ENCODE data around the gene NAA80.

The NAA80 gene

DNA sequence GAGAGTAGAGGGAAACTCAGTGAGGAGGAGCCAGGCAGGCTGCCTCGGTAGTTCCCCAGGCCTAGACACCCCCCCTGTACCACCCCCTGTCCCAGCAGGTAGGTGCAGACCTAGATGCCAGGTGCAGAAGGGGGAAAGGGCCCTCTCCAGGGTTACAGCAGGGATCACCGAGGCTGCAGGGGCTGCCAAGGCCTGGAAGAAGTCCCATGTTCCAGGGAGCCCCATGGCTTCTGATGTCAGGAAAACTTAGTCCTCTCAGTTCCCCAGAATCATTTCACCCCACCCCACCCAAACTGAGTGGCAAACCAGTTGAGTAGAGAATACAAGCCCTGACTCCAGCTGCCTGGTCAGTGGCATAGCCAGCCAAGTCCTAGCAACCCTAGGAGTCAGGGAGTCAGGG is 37.7 kb downstream of the NAA80 start:
- TF ChIP-seq FOXM1 (IDR thresholded peaks at IDR 0.05; ENCODE audit: borderline replicate concordance, low read depth) (no peak), TAF1 (IDR thresholded peaks at IDR 0.05; ENCODE audit: low read depth) (no peak), YY1 (IDR thresholded peaks at IDR 0.05; ENCODE audit: low read depth) (no peak), CREB1 (IDR thresholded peaks at IDR 0.05; ENCODE audit: low read depth) (no peak), EP300 (IDR thresholded peaks at IDR 0.05; ENCODE audit: borderline replicate concordance) (no peak), EGR1 (IDR thresholded peaks at IDR 0.05) (no peak), RAD21 (IDR thresholded peaks at IDR 0.05; ENCODE audit: low read depth) (no peak), TCF12 (IDR thresholded peaks at IDR 0.05; ENCODE audit: low read depth) (no peak), NFIC (IDR thresholded peaks at IDR 0.05) (no peak), TEAD4 (IDR thresholded peaks at IDR 0.05) (no peak), ZBTB7A (IDR thresholded peaks at IDR 0.05; ENCODE audit: low read depth) (no peak), CEBPB (IDR thresholded peaks at IDR 0.05) (no peak)
- TF ChIP-seq, protein P1, sequence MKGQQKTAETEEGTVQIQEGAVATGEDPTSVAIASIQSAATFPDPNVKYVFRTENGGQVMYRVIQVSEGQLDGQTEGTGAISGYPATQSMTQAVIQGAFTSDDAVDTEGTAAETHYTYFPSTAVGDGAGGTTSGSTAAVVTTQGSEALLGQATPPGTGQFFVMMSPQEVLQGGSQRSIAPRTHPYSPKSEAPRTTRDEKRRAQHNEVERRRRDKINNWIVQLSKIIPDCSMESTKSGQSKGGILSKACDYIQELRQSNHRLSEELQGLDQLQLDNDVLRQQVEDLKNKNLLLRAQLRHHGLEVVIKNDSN (IDR thresholded peaks at IDR 0.05) = no peak
- TF ChIP-seq, protein P2, sequence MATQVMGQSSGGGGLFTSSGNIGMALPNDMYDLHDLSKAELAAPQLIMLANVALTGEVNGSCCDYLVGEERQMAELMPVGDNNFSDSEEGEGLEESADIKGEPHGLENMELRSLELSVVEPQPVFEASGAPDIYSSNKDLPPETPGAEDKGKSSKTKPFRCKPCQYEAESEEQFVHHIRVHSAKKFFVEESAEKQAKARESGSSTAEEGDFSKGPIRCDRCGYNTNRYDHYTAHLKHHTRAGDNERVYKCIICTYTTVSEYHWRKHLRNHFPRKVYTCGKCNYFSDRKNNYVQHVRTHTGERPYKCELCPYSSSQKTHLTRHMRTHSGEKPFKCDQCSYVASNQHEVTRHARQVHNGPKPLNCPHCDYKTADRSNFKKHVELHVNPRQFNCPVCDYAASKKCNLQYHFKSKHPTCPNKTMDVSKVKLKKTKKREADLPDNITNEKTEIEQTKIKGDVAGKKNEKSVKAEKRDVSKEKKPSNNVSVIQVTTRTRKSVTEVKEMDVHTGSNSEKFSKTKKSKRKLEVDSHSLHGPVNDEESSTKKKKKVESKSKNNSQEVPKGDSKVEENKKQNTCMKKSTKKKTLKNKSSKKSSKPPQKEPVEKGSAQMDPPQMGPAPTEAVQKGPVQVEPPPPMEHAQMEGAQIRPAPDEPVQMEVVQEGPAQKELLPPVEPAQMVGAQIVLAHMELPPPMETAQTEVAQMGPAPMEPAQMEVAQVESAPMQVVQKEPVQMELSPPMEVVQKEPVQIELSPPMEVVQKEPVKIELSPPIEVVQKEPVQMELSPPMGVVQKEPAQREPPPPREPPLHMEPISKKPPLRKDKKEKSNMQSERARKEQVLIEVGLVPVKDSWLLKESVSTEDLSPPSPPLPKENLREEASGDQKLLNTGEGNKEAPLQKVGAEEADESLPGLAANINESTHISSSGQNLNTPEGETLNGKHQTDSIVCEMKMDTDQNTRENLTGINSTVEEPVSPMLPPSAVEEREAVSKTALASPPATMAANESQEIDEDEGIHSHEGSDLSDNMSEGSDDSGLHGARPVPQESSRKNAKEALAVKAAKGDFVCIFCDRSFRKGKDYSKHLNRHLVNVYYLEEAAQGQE (IDR thresholded peaks at IDR 0.05; ENCODE audit: low read depth) = no peak
- TF ChIP-seq, protein P3, sequence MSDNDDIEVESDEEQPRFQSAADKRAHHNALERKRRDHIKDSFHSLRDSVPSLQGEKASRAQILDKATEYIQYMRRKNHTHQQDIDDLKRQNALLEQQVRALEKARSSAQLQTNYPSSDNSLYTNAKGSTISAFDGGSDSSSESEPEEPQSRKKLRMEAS (IDR thresholded peaks at IDR 0.05) = no peak

DNA sequence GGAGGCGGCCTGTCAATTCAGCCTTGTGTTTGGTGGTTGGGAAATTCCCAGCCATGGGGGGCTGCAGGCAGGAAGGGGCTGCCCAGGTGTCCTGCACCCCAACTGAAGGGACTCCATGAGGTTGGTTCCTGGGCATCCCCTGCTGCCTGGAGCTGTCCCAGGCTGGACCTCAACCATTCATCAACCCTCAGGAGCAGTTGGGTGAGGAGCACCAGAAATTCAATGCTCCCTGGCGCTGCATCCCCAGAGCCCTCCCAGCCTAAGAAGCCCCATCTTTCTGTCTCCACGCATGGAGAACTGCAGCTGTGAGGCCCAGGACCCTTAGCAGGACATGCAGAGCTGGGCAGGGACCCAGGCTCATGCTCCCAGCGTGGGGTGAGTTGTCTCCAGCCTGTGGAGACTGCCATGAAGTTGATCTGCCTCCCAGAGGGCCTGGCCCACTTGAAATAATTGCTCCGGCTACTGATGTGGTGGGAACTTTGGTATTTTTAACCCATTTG is 38.2 kb downstream of the NAA80 start:
- no peak for TF ChIP-seq YY1 (IDR thresholded peaks at IDR 0.05; ENCODE audit: low read depth)
- TF ChIP-seq, protein P2 (IDR thresholded peaks at IDR 0.05; ENCODE audit: low read depth) = no peak
- no peak for TF ChIP-seq CREB1 (IDR thresholded peaks at IDR 0.05; ENCODE audit: low read depth)
- no peak for TF ChIP-seq CEBPB (IDR thresholded peaks at IDR 0.05)
- TF ChIP-seq, protein P3 (IDR thresholded peaks at IDR 0.05) = no peak
- no peak for TF ChIP-seq TCF12 (IDR thresholded peaks at IDR 0.05; ENCODE audit: low read depth)
- no peak for TF ChIP-seq EGR1 (IDR thresholded peaks at IDR 0.05)

DNA sequence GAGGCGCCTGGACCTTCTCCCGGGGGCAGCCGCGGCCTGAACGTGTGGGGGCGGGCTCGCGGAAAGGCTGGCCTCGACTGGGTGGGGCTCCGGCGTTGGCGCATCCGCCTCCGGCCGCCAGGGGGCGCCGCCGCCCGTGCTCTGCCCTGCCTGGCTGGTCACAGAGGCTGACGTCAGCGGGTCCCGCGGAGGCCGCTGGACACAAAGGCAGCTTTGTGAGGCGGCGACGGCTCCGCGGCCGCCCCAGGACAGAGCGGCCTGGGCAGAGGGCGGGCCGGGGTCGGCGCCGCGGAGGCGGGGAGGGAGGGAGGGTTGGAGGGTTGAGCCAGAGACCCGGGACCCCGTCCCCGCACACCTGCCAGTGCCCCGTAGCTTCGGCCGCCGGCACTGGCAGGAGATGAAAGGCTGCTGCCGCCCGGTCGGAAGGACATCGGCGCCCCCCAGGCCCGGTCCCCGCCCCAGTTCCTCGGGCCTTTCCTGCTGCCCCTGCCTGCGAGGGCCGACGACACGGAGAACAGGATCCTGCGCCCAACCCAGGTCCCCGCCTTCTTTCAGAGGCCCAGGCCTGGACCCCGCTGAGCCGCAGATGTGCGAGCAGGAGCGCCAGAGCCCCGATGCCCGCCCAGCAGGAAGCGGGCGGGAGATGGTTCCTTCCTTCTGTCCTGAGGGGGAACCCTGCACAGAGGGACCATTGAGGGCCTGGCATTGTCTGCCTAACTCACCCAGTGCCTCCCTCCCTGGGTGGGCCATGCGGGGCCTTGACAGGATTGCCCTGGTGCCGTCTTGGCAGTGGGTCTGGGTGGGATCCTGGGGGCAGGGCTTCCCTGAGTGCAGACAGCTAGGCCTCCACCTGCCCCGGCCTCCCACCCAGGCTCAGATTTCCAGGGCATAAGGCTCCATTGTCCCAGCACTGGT is 38.9 kb downstream of the NAA80 start:
- TF ChIP-seq EP300 (IDR thresholded peaks at IDR 0.05; ENCODE audit: borderline replicate concordance) (peak; percentile 35; the same call in 1 of the 2 replicates), ZBTB7A (IDR thresholded peaks at IDR 0.05; ENCODE audit: low read depth) (peak; percentile 82), RAD21 (IDR thresholded peaks at IDR 0.05; ENCODE audit: low read depth) (peak; percentile 87), CEBPB (IDR thresholded peaks at IDR 0.05) (no peak), FOXM1 (IDR thresholded peaks at IDR 0.05; ENCODE audit: borderline replicate concordance, low read depth) (no peak), TCF12 (IDR thresholded peaks at IDR 0.05; ENCODE audit: low read depth) (peak; percentile 37; the same call in 1 of the 2 replicates), TAF1 (IDR thresholded peaks at IDR 0.05; ENCODE audit: low read depth) (peak; percentile 43; the same call in 1 of the 2 replicates), EGR1 (IDR thresholded peaks at IDR 0.05) (peak; percentile 71; the same call in 1 of the 2 replicates), YY1 (IDR thresholded peaks at IDR 0.05; ENCODE audit: low read depth) (no peak), TEAD4 (IDR thresholded peaks at IDR 0.05) (0 out of 2 replicates have a peak, but pooled peaks have one; percentile 25), NFIC (IDR thresholded peaks at IDR 0.05) (peak; percentile 47)
- TF ChIP-seq, protein P3 (IDR thresholded peaks at IDR 0.05) = peak; percentile 50; the same call in 1 of the 2 replicates
- TF ChIP-seq, protein P2 (IDR thresholded peaks at IDR 0.05; ENCODE audit: low read depth) = no peak
- TF ChIP-seq, protein P1 (IDR thresholded peaks at IDR 0.05) = no peak
